HG03469 (cell line): Measurements from ENCODE around the gene CDH13.

Experiments
- ATAC-seq: cut with Tn5 transposase; IDR thresholded peaks from one replicate; pipeline ENCODE4 v1.9.1; 2021; ENCODE audit warnings: mild to moderate bottlenecking, moderate library complexity, moderate number of reproducible peaks; ENCODE audit not compliant: unreplicated experiment

CDH13 gene

GRCh38 chr16:82626791-82627261, at the start of gene CDH13:
TSS of gene CDH13 (plus strand) at chr16:82626969.
- no peak for ATAC-seq

- no peak for ATAC-seq
These were observed 46.4 kb upstream of the CDH13 start for GRCh38 chr16:82580298-82580890.

GRCh38 chr16:82582975-82583374, 43.8 kb upstream of the CDH13 start:
- ATAC-seq: no peak

- ATAC-seq: no peak
These were observed 43.3 kb upstream of the CDH13 start for GRCh38 chr16:82583422-82583821.

- no peak for ATAC-seq
These were observed 42.1 kb upstream of the CDH13 start for GRCh38 chr16:82584553-82585152.

- no peak for ATAC-seq
These were observed 41.1 kb upstream of the CDH13 start for GRCh38 chr16:82585675-82586074.

GRCh38 chr16:82586130-82586529, 40.6 kb upstream of the CDH13 start:
- ATAC-seq: no peak

- ATAC-seq: no peak
These were observed 39.5 kb upstream of the CDH13 start for GRCh38 chr16:82587289-82587688.

GRCh38 chr16:82589407-82589806, 37.4 kb upstream of the CDH13 start:
- ATAC-seq: no peak

- ATAC-seq: no peak
These were observed 32.7 kb upstream of the CDH13 start for GRCh38 chr16:82594114-82594513.

- ATAC-seq: no peak
These were observed 28.0 kb upstream of the CDH13 start for GRCh38 chr16:82598771-82599170.

- ATAC-seq: no peak
These were observed 24.7 kb upstream of the CDH13 start for GRCh38 chr16:82601989-82602640.

GRCh38 chr16:82603784-82604411, 22.9 kb upstream of the CDH13 start:
- no peak for ATAC-seq

- no peak for ATAC-seq
These were observed 21.7 kb upstream of the CDH13 start for GRCh38 chr16:82605076-82605475.

- ATAC-seq: no peak
These were observed 20.7 kb upstream of the CDH13 start for GRCh38 chr16:82605863-82606620.

- ATAC-seq: no peak
These were observed 17.6 kb upstream of the CDH13 start for GRCh38 chr16:82609140-82609539.

- ATAC-seq: no peak
These were observed 14.5 kb upstream of the CDH13 start for GRCh38 chr16:82612263-82612662.

- ATAC-seq: no peak
These were observed 10.4 kb upstream of the CDH13 start for GRCh38 chr16:82616356-82616755.

GRCh38 chr16:82621781-82622180, 5.0 kb upstream of the CDH13 start:
- no peak for ATAC-seq

GRCh38 chr16:82623241-82623640, 3.5 kb upstream of the CDH13 start:
- no peak for ATAC-seq
